Gastrocnemius medialis (tissue), 4 donors: ENCODE results near the gene VPS41. TPM values are rescaled to one million over a fixed set of nuclear protein-coding genes. Genes with fewer than 3 reads are reported as not detected.
"Not testable (repeated sequence)": the region's sequence is repeated elsewhere in the genome, so short reads cannot be mapped to it uniquely, and the experiment has no call there.

ENCODE experiments used
- ATAC-seq, 2 donors: fragments of 150-250 bp; one replicate each; pipeline ENCODE4 v1.9.1; 2016
- DNase-seq, 2 donors: peaks; one replicate each; pipeline ENCODE4 v3.0.0-alpha.2; 2019
- H3K27ac ChIP-seq, 4 donors: fragments of 200-600 bp; sonication (generic); 1 replicate in 1 of 4; 2 replicates in 3 of 4; pipeline ENCODE4 v1.5.1; 2016 to 2018; ENCODE audit warnings: mild to moderate bottlenecking in 2 of 4, moderate library complexity in 1 of 4
- H3K27me3 ChIP-seq, 3 donors: fragments of 200-600 bp; sonication (generic) in 2 of 3; 1 replicate in 1 of 3; 2 replicates in 2 of 3; pipeline versions ENCODE4 v1.5.1 to v1.6.0; 2016 to 2019; ENCODE audit warnings: mild to moderate bottlenecking in 1 of 3, moderate library complexity in 1 of 3
- H3K36me3 ChIP-seq, 2 donors: fragments of 200-600 bp; sonication (generic) in 1 of 2; one replicate each; pipeline ENCODE4 v1.5.1; 2017 to 2018
- H3K4me1 ChIP-seq, 2 donors: fragments of 200-600 bp; sonication (generic) in 1 of 2; one replicate each; pipeline ENCODE4 v1.5.1; 2016 to 2017; ENCODE audit warnings: mild to moderate bottlenecking in 2 of 2
- H3K4me3 ChIP-seq, 4 donors: fragments of 200-600 bp; sonication (generic) in 3 of 4; 1 replicate in 1 of 4; 2 replicates in 3 of 4; pipeline ENCODE4 v1.5.1; 2016 to 2019; ENCODE audit warnings: mild to moderate bottlenecking in 2 of 4
- H3K9me3 ChIP-seq, 3 donors: fragments of 200-600 bp; sonication (generic) in 2 of 3; 1 replicate in 1 of 3; 2 replicates in 2 of 3; pipeline ENCODE4 v1.5.1; 2016 to 2019
- CTCF ChIP-seq, 5 experiments: fragments of 450-650 bp in 3 of 5; fragments of 200-600 bp in 2 of 5; sonication (generic) in 2 of 5; IDR thresholded peaks in 4 of 5; conservative IDR thresholded peaks in 1 of 5; 1 replicate in 4 of 5; 2 replicates in 1 of 5; pipeline ENCODE4 v1.5.1; 2016 to 2019; ENCODE audit warnings: antibody characterized with exemption in 5 of 5, mild to moderate bottlenecking in 3 of 5, moderate library complexity in 3 of 5
- POLR2A ChIP-seq, 2 donors: fragments of 450-650 bp; IDR thresholded peaks; one replicate each; pipeline ENCODE4 v1.6.1; 2017; ENCODE audit warnings: antibody characterized with exemption in 2 of 2, mild to moderate bottlenecking in 2 of 2, moderate library complexity in 2 of 2
- in situ Hi-C, 4 donors: fragments of 200-750 bp; cut with MboI; loops; one replicate each; pipeline versions ENCODE4 v1.15.0 to v1.8.0; 2017; ENCODE audit warnings: low sequenced_read_pairs in 4 of 4
- intact Hi-C: fragments of 100-400 bp; cut with DNase I; formaldehyde crosslinking; loops from one replicate; pipeline ENCODE4 v1.15.1; 2023; ENCODE audit warnings: low total_unique reads
- total RNA-seq, 4 donors: library from RNA; depleted of rRNA; stranded (reverse); fragments of >200 nt; gene quantifications; one replicate each; pipeline versions ENCODE4 v1.1.0 to v1.2.3, GENCODE V29; 2016

The VPS41 gene
- total RNA-seq, 4 donors from 2014 or later: 6.3 to 15.3 (median 11.6) TPM

DNA sequence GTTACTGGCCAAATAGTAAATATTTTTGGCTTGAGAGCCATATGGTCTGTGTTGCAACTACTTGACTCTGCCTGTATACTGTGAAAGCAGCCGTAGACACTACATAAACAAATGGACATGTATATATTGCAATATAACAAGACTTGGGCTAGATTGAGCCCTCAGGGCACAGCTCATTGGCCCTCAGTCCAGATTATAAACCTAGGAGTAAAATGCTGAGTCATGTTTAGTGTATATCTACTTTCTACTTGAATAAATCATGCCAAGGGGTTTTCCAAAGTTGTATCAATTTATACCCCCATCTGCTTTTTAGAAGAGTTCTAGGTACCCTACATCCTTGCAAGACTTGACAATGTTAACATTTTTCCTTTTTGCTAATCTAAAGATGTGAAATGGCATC is 41.3 kb upstream of the VPS41 start:
- Histone ChIP-seq H3K36me3 (no peaks in the 10 kb centered on the region), H3K9me3 (no peaks in the 10 kb centered on the region), H3K4me3 (no peak overlapping the region), H3K4me1 (no peaks in the 10 kb centered on the region), H3K27me3 (no peaks in the 10 kb centered on the region), H3K27ac (no peak overlapping the region)
- no peak for TF ChIP-seq CTCF (IDR thresholded peaks at IDR 0.05 in 4 of 5, conservative IDR thresholded peaks at IDR 0.05 in 1 of 5)
- intact Hi-C loops: no loop called here
- DNase-seq (no peak), ATAC-seq (no peak)
- in situ Hi-C loops: no loop called here

DNA sequence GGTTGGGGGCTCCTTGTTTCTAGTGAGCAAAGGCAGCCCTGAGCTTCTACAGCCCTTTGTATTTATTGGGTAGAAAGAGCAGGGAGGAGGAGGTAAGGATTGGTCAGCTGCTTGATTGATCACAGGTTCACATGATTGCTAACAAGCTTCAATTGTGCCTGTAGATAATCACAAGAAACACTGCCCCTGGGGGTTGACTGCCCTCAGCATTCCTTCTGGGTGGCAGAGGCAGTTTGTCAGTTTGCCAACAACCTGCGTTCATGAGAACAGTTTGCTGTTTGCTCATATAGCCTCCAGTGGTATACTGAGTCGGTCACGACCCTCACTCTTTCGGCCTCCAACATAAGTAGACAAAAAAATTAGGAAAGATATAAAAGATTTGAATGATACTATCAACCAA is 38.5 kb upstream of the VPS41 start:
- in situ Hi-C loops: loop anchor here in 2 of 4 donors (25.0 kb wide), 1 partner anchor 515 kb away; no protein-coding TSS in a partner anchor
- H3K27ac ChIP-seq, ATAC-seq, H3K4me3 ChIP-seq, H3K36me3 ChIP-seq, H3K27me3 ChIP-seq, DNase-seq, H3K4me1 ChIP-seq, H3K9me3 ChIP-seq, intact Hi-C loops: not testable (repeated sequence)

DNA sequence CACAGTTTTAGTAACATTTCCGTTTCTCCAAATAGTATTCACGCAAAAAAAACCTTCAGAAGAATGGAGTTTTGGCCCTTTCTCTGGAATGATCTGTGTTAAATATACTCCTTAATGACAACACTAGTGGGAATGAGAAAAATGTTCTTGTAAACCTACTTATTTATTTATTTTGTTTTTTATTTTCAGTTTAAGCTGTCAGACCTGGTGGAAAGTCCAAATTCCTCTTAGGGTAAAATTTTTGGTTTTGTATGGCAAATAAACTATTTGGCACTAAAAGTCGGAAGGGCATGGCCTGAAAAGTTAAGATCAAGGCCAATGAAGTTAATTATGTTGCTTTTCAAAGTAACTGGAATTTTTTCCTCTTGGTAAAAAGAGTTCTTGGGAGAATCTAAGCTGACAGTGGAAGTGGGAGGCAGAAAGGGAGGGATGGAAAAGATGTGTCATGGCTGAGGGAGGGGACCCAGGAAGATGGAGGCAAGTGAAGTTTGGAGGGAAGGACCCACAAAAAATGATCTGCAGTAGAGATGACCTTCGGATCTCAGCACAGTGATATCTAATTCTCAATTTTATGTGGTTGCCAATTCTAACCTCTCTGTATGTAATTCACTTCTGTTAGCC is 33.5 kb upstream of the VPS41 start:
- TF ChIP-seq POLR2A (IDR thresholded peaks at IDR 0.05) (no peak), CTCF (IDR thresholded peaks at IDR 0.05 in 4 of 5, conservative IDR thresholded peaks at IDR 0.05 in 1 of 5) (no peak)
- intact Hi-C loops: no loop called here
- in situ Hi-C loops: loop anchor here in 2 of 4 donors (25.0 kb wide), 1 partner anchor 520 kb away; no protein-coding TSS in a partner anchor
- DNase-seq: no peak
- no peak for ATAC-seq
- no peaks in the 10 kb centered on the region for H3K9me3 ChIP-seq
- H3K27ac ChIP-seq: no peak overlapping the region
- no peak overlapping the region for H3K4me3 ChIP-seq
- H3K36me3 ChIP-seq: no peaks in the 10 kb centered on the region
- H3K4me1 ChIP-seq: no peaks in the 10 kb centered on the region
- no peaks in the 10 kb centered on the region for H3K27me3 ChIP-seq

GRCh38 chr7:38940774-38941173 is 31.8 kb upstream of the VPS41 start:
- H3K27me3 ChIP-seq: no peaks in the 10 kb centered on the region
- H3K4me1 ChIP-seq: no peaks in the 10 kb centered on the region
- DNase-seq: no peak
- ATAC-seq: no peak
- intact Hi-C loops (no loop called here), in situ Hi-C loops (loop anchor here in 2 of 4 donors (25.0 kb wide), 1 partner anchor 522 kb away; no protein-coding TSS in a partner anchor)
- TF ChIP-seq CTCF (IDR thresholded peaks at IDR 0.05 in 4 of 5, conservative IDR thresholded peaks at IDR 0.05 in 1 of 5) (no peak), POLR2A (IDR thresholded peaks at IDR 0.05) (no peak)
- no peaks in the 10 kb centered on the region for H3K36me3 ChIP-seq
- no peak overlapping the region for H3K27ac ChIP-seq
- H3K4me3 ChIP-seq: no peak overlapping the region
- H3K9me3 ChIP-seq: no peaks in the 10 kb centered on the region

GRCh38 chr7:38938589-38938988 is 29.6 kb upstream of the VPS41 start:
- Histone ChIP-seq H3K4me3 (no peak overlapping the region), H3K27me3 (no peaks in the 10 kb centered on the region), H3K9me3 (no peaks in the 10 kb centered on the region), H3K4me1 (no peaks in the 10 kb centered on the region), H3K36me3 (no peaks in the 10 kb centered on the region), H3K27ac (no peak overlapping the region)
- intact Hi-C loops (no loop called here), in situ Hi-C loops (loop anchor here in 3 of 4 donors (10.0 to 25.0 kb wide), 2 partner anchors 524 to 526 kb away; no protein-coding TSS in a partner anchor)
- ATAC-seq (no peak), DNase-seq (no peak)
- TF ChIP-seq POLR2A (IDR thresholded peaks at IDR 0.05): no peak
- no peak for TF ChIP-seq CTCF (IDR thresholded peaks at IDR 0.05 in 4 of 5, conservative IDR thresholded peaks at IDR 0.05 in 1 of 5)
